Lower leg skin (tissue), 4 donors: ENCODE data around the gene BDH1. TPM values are rescaled to one million over a fixed set of nuclear protein-coding genes. Genes with fewer than 3 reads are reported as not detected.

Experiments used
- DNase-seq, 2 donors: peaks; one replicate each; pipeline ENCODE4 v3.0.0-alpha.2; 2019; ENCODE audit warnings: low spot score in 2 of 2
- H3K4me3 ChIP-seq: fragments of 200-600 bp; sonication (generic); 2 replicates; pipeline ENCODE4 v1.5.1; 2017; ENCODE audit warnings: mild to moderate bottlenecking, low read depth; ENCODE audit not compliant: poor library complexity, severe bottlenecking
- CTCF ChIP-seq, 3 donors: fragments of 450-650 bp; IDR thresholded peaks; one replicate each; pipeline ENCODE4 v1.5.1; 2016; ENCODE audit warnings: antibody characterized with exemption in 3 of 3, mild to moderate bottlenecking in 3 of 3, moderate library complexity in 2 of 3
- POLR2A ChIP-seq, 2 donors: fragments of 450-650 bp; IDR thresholded peaks; one replicate each; pipeline ENCODE4 v1.6.1; 2016 to 2017; ENCODE audit warnings: antibody characterized with exemption in 2 of 2, mild to moderate bottlenecking in 1 of 2, moderate library complexity in 1 of 2
- WGBS, 2 donors: methylation state at CpG; one replicate each; pipeline ENCODE4 v1.1.5; 2018; 5-methylcytosine and 5-hydroxymethylcytosine counted together
- intact Hi-C: fragments of 100-400 bp; cut with DNase I; formaldehyde crosslinking; loops from one replicate; pipeline ENCODE4 v1.15.0; 2023; ENCODE audit warnings: low total_unique reads
- total RNA-seq, 4 donors: library from RNA; depleted of rRNA; stranded (reverse); fragments of >200 nt; gene quantifications; one replicate each; pipeline ENCODE4 v1.1.0, GENCODE V29; 2016

BDH1 gene
- total RNA-seq, 4 donors from 2014 or later: 56.3 to 86.1 (median 59.7) TPM

- no peak for TF ChIP-seq CTCF (IDR thresholded peaks at IDR 0.05)
- TF ChIP-seq POLR2A (IDR thresholded peaks at IDR 0.05): no peak
- intact Hi-C loops: no loop called here
Observed at GRCh38 chr3:197460639-197461038, 95.1 kb downstream of the BDH1 start.

DNA sequence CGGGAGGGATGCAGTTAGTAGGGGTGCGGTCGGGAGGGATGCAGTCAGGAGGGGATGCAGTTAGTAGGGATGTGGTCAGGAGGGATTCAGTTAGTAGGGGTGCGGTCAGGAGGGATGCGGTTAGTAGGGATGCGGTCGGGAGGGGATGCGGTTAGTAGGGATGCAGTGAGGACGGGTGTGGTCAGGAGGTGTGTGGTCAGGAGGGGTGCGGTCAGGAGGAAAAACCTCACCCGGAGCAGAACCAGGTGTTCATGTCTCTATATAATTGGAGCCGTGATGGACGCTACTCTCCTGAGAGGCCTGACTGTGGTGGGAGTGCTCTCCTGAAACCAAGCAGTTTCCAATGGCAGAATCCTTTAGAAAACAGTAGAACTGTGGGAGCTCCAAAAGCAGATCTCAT, 95.8 kb downstream of the BDH1 start:
- intact Hi-C loops: no loop called here

More at GRCh38 chr3:197460639-197461038, 95.1 kb downstream of the BDH1 start:
- WGBS, 2 donors: 77 to 89% methylated on average over 6 of the region's 6 CpGs
- H3K4me3 ChIP-seq: no peak overlapping the region
- no peak for DNase-seq

More for the DNA sequence above, 95.8 kb downstream of the BDH1 start:
- WGBS, 2 donors: 77 to 91% methylated on average over 11 to 13 of the region's 13 CpGs
- DNase-seq: no peak
- TF ChIP-seq CTCF (IDR thresholded peaks at IDR 0.05) (no peak), POLR2A (IDR thresholded peaks at IDR 0.05) (no peak)
- no peak overlapping the region for H3K4me3 ChIP-seq

Other genes with a start within 250 kb of the BDH1 start
- 10 to 100 TPM; 29.1 to 50.2 (median 40.7) TPM for gene RUBCN, start 180.9 kb upstream of the BDH1 start, total RNA-seq
- 10 to 100 TPM; 44.6 to 65.1 (median 54.3) TPM for gene FYTTD1, start 193.9 kb upstream of the BDH1 start, total RNA-seq
- gene LRCH3, start 235.3 kb upstream of the BDH1 start, total RNA-seq: 10 to 100 TPM; 22.5 to 34.3 (median 27.7) TPM